DMS53 (cell line): ENCODE measurements around the gene TCEAL6.
A peak's percentile ranks its signal among the peaks of the same experiment; 100 is the strongest.
"Not testable (repeated sequence)": the region's sequence is repeated elsewhere in the genome, so short reads cannot be mapped to it uniquely, and the experiment has no call there.

Experiments
- DNase-seq: peaks from one replicate; lab custom pipeline; 2025; lab: John Stamatoyannopoulos, UW

The TCEAL6 gene

GRCh38 chrX:102142274-102142673, at the start of gene TCEAL6:
Gene TCEAL6 (minus strand): TSS chrX:102142481.
- not testable (repeated sequence) for DNase-seq

GRCh38 chrX:102185967-102186720, 43.9 kb upstream of the TCEAL6 start:
- no peak for DNase-seq

- peak; percentile 84 for DNase-seq
These were observed 13.5 kb upstream of the TCEAL6 start, which contains the start of gene BEX5 for GRCh38 chrX:102155806-102156179. Gene BEX5 (minus strand): TSS chrX:102155977. CDS start chrX:102154265, 1,712 bp downstream.

GRCh38 chrX:102154900-102155805, 12.9 kb upstream of the TCEAL6 start:
- peak; percentile 53 for DNase-seq

- peak; percentile 24 for DNase-seq
These were observed 12.1 kb upstream of the TCEAL6 start for GRCh38 chrX:102154218-102154860.

- DNase-seq, result not testable (repeated sequence)
These were observed 650 bp downstream of the TCEAL6 start for GRCh38 chrX:102141631-102142030.

- DNase-seq, result not testable (repeated sequence)
These were observed 1.4 kb downstream of the TCEAL6 start for GRCh38 chrX:102140876-102141275.

- no peak for DNase-seq
These were observed 4.2 kb downstream of the TCEAL6 start for GRCh38 chrX:102138064-102138463.

- peak; percentile 39 for DNase-seq
These were observed 12.8 kb downstream of the TCEAL6 start for GRCh38 chrX:102129473-102129872.

- no peak for DNase-seq
These were observed 15.4 kb downstream of the TCEAL6 start for GRCh38 chrX:102126863-102127262.

GRCh38 chrX:102126080-102126818, 16.0 kb downstream of the TCEAL6 start:
- DNase-seq, result not testable (repeated sequence)

- DNase-seq, result not testable (repeated sequence)
These were observed 16.8 kb downstream of the TCEAL6 start, which contains the start of gene TCEAL2 for GRCh38 chrX:102125436-102125835. Gene TCEAL2 (plus strand): TSS chrX:102125679. CDS start chrX:102126831, 1,152 bp downstream.

GRCh38 chrX:102125014-102125413, 17.3 kb downstream of the TCEAL6 start:
- DNase-seq, result not testable (repeated sequence)

GRCh38 chrX:102115748-102116147, 26.5 kb downstream of the TCEAL6 start:
- no peak for DNase-seq

GRCh38 chrX:102113367-102113766, 28.9 kb downstream of the TCEAL6 start:
- DNase-seq, result no peak
